ENCODE measurements around the gene AKR1B15. TPM values are rescaled to one million over a fixed set of nuclear protein-coding genes. Genes with fewer than 3 reads are reported as not detected.
"Not testable (repeated sequence)": the region's sequence is repeated elsewhere in the genome, so short reads cannot be mapped to it uniquely, and the experiment has no call there.

AKR1B15 gene
- total RNA-seq, 1 experiment from 2014 or later = not detected

DNA sequence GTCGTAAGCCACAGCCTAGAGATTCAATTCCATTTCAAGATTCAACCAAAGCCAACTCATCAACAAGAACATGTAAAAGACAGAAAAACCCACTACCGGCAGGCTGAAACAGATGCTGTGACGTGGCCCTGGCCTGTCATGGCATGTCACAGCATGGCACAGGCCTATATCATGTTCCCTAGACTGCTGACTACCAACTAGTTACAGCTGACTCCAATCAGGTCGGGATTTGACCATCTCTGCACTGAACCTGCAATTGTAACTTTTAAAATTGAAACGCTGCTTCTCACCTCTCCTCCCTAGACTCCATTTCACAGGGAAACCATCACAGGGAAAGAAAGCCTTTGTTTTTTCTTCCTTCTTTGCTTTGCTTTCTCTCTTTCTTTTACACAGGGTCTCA lies 12.7 kb downstream of the AKR1B15 start:
- DNase-seq (ENCODE audit: low read depth) = not testable (repeated sequence)

DNA sequence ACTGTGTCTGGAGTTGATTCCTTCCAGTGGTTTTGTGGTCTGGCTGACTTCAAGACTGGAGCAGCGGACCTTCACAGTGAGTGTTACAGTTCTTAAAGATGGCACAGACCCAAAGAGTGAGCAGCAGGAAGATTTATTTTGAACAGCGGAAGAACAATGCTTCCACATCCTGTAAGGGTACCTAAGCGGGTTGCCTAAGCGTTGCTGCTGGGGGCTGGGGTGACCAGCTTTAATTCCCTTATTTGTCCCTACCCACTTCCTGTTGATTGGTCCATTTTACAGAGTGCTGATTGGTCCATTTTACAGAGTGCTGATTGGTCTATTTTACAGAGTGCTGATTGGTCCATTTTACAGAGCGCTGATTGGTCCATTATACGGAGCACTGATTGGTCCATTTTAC lies 13.2 kb downstream of the AKR1B15 start:
- DNase-seq (ENCODE audit: low read depth) = peak; percentile 71

DNA sequence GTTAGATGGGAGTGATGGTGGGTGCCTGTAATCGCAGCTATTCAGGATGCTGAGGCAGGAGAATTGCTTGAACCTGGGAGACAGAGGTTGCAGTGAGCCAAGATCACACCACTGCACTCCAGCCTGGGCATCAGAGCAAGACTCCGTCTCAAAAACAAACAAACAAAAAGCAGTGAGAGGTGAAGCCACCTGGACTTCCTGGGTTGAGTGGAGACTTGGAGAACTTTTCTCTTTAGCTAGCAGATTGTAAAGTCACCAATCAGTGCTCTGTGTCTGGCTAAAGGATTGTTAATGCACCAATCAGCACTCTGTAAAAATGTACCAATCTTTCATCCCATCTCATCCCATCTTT lies 14.5 kb downstream of the AKR1B15 start:
- not testable (repeated sequence) for DNase-seq (ENCODE audit: low read depth)

DNA sequence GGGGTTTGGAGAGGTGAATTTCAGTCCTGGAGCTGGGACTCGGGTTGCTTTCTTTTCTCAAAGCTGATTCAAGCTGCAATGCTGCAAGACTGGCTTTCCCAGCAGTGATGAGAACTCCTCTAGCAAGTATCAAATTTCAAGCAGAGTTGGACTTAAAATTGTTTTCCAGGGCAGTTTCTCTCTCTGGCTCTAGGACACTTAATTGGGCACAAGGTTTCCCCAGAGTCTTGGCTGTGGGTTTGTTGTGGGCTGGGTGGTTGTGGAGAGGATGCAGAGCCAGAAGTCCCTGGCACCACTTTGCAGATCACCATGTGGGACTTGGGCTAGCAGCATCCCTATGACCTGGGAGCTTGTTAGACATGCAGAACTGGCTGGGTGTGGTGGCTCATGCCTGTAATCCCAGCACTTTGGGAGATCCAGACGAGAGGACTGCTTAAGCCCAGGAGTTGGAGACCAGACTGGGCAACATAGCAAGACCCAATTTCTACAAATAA lies 16.8 kb downstream of the AKR1B15 start:
- no peak for DNase-seq (ENCODE audit: low read depth)

DNA sequence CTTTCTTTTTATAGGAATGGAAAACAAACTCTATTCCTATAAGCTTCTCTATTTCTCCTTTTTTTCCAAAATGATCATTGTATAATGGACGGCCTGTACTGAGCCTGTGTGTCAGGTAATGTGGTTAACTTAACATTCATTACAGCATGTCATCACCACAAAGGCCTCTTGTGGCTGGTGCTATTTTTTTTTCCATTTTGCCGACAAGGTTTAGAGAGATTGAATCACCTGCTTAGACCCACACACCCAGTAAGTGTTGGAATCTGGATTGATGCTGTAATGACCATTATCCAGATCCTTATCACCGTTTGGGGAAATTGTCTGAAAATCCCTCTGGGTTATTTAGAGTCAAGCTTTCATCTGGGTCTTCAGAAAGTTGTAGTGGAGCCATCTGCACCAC lies 18.5 kb downstream of the AKR1B15 start:
- no peak for DNase-seq (ENCODE audit: low read depth)

DNA sequence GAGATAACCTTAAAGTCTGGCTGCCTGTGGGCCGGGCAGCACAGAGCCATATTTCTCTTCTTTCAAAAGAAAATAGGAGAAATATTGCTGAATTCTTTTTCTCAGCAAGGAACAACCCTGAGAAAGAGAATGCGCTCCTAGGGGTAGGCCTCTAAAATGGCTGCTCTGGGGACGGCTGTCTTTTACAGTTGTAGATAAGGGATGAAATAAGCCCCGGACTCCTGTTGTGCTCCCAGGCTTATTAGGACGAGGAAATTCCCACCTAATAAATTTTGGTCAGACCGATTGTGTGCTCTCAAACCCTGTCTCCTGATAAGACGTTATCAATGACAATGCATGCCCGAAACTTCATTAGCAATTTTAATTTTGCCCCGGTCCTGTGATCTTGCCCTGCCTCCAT lies 21.1 kb downstream of the AKR1B15 start:
- DNase-seq (ENCODE audit: low read depth) = not testable (repeated sequence)

DNA sequence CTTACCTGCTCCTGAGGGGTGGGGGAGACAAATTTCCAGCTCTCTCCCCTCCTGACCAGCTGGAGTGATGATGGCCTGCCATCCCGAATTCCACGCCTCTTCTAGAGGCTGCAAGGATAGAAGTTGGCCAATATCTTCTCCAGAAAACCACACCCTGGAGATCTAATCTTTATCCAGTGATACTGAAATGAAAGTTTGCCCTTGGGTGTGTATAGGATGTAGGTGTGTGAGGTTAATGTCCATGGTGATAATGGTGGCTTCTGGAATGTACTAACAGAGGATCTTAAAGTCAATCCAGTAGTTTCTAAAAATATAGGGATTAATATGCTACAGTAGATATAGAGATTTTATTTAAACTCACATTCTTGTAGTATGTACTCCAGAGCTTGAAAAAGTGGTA lies 22.2 kb downstream of the AKR1B15 start:
- no peak for DNase-seq (ENCODE audit: low read depth)

DNA sequence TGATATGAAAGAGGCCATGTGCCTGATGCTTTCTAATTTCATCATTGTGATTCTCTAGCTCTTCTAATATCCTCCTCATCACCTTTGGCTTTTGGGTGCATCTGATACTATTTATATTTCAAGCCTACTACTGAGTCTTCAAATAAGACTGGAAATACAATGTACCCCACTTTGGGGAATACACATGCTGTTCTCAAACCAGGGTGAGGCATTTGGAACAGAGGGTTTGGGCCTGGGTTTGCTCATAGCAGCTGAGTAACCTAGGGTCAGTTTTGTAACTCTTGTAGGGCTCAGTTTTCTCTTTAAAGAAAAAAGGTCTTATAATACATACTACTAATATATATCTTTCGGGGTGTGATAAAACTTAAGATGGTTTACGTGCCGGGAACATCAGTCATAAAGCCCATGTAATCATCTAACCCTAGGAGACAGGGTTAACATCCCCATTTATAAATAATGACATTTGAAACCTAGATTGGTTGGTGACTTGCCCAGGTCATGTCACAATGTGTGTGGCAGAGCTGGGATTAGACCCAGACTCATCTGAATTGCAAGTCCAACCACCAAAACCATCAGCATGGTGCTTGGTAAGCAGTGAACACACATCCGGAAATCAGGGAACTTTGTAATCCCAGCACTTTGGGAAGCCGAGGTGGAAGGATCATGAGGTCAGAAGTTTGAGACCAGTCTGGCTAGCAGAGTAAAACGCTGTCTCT lies 23.0 kb downstream of the AKR1B15 start:
- DNase-seq (ENCODE audit: low read depth) = no peak

DNA sequence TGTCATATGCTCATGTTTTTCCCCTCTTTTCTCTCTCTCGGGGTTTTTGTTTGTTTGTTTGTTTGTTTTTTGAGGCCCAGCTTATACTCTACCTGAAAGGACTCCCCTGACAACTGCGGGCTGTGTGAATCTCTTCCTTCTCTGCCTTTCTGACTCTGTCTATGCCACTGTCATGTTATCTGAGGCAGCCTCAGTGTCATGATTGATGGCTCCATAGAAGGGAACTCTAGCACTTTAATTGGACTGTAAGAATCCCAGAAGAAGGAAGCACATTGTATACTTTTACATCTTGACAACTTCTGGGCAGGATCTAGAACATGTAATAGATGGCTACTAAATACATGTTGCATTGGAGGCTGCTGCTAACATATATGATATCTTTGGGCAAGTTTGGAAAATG lies 25.4 kb downstream of the AKR1B15 start:
- no peak for DNase-seq (ENCODE audit: low read depth)

DNA sequence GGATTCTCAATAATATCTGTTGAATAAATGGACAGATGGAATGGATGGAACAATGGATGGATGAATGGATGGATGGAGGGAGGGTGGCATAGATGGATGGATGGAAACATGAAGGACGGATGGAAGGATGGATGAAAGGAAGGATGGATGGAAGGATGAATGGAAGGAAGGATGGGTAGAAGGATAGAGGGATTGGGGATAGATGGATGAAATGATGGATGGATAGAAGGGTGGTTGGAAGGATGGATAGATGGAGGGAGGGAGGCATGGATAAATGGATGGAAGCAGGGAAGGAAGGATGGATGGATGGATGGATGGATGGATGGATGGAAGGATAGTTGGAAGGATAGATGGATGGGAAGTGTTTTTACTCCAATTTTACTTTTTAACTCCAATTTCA lies 35.4 kb downstream of the AKR1B15 start:
- DNase-seq (ENCODE audit: low read depth) = no peak

DNA sequence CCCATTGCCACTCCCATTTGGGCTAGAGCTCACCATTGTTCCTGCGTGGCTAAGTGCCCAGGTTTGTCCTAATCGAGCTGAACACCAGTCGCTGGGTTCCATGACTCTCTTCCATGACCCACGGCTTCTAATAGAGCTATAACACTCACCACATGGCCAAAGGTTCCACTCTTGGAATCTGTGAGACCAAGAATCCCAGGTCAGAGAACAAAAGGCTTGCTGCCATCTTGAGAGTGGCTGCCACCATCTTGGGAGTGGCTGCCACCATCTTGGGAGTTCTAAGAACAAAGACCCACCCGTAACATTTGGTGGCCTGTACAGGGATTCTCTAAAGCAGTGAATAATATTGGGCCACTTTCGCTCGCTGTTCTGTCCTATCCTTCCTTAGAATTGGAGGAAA lies 37.0 kb downstream of the AKR1B15 start:
- DNase-seq (ENCODE audit: low read depth) = no peak

DNA sequence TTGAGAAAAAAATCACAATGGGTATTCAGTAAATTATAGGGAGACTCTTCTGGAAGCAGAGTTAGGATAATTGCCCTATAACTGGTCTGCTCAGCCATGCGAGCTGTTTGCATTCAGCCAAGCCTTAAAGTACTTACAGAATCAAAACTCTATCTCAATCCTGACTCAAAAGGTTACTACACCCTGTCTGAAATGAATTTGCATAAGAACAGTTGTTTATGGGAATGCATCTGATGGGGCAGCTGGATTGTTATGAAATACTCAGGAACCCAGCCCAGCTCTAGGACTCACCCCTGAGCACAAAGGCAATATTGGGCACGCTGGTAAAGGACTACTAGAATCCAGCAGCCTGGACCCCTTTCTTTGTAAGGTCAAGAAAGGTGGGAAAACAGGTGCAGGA lies 38.8 kb downstream of the AKR1B15 start:
- no peak for DNase-seq (ENCODE audit: low read depth)

DNA sequence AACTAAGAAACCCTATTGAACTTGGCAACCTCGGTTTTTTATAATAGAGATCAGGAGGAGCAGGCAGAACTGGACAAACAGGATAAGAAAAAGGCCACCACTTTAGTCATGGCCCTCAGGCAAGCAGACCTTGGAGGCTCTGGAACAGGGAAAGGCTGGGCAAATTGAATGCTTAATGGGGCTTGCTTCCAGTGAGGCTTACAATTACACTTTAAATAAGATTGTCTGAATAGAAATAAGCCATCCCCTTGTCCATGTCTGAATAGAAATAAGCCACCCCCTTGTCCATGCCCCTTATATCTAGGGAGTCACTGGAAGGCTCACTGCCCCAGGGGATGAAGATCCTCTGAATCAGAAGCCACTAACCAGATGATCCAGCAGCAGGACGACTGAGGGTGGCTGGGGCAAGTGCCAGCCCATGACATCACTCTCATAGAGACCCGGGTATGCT lies 40.6 kb downstream of the AKR1B15 start:
- DNase-seq (ENCODE audit: low read depth) = peak; percentile 37

DNA sequence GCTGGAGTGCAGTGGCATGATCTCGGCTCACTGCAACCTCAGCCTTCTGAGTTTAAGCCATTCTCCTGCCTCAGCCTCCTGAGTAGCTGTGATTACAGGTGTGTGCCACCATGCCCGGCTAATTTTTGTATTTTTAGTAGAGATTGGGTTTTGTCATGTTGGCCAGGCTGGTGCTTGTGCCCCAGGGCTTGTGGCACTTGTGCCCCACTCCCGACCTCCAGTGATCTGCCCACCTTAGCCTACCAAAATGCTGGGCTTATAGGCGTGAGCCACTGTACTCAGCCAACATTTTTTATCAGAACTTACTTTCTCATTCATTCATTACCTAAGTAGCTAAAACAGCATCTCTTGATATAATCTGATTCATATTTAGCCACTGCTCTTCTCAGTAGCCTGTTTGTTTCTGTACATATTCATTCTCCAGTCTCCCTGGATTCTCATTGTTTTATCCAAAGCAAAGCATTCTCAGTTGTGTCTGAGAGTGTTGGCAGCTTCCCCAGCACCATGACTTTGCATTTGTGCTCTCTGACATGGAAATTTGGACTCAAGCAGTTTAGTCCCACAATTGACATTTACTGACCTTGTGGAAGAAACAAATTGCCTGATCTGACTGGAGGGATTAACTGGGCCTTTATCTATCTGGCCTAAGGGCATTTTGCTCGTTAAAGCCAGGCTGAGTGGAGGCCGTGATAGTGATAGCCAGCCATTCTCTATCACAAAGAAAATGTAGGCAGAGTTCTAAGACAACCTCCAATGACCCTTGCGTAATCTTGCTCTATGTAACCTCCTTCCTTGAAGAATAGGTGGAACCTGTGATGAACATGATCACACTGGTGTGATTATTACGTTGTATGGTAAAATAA lies 44.9 kb downstream of the AKR1B15 start:
- DNase-seq (ENCODE audit: low read depth) = peak; percentile 66

DNA sequence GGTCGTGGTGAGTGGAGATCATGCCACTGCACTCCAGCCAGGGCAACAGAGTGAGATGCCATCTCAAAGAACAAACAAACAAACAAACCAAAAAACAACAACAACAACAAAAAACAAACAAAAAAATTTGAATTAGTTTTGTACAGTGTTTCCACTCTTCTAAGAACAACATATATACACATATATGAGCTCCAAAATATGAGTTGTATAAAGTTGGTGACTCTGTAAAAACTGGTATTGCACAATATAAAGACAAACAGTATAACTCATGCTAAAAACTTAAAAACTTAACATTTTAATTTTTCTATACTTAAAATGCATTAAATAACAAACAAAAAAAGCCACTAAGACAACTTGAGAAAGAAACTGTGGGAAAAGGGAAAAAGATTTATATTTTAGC lies 46.0 kb downstream of the AKR1B15 start:
- DNase-seq (ENCODE audit: low read depth) = no peak

DNA sequence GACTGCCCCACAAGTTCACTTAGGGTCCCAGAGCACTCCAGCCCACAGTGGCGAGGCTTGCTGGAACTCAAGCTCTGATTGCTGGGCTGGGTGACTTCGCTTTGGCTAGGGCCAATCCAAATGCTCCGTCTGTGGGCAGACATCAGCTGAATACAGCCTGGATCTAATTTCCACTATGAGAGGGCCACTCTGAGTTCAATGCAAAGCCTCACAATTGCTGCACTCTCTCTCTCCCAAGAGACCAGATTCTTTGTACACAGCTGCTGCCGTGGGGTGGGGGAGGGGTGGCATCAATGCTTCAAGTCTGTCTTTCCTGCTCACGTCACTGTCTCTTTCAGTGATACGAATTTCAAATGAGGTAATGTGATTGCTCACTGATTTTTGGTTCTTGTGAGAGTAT lies 50.5 kb downstream of the AKR1B15 start:
- no peak for DNase-seq (ENCODE audit: low read depth)

DNA sequence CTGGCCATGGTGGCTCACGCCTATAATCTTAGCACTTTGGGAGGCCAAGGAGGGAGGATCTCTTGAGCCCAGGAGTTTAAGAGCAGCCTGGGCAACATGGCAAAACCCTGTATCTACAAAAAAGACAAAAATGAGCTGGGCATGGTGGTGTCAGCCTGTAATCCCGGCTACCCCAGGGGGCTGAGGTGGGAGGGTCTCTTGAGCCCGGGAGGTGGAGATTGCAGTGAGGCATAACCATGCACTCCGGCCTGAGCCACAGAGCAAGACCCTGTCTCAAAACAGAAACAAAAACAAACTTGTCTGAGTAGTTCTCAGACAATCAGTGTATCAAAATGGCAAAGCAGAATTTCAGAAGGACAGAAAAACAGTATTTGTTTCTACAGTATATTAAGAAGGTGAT lies 52.5 kb downstream of the AKR1B15 start:
- no peak for DNase-seq (ENCODE audit: low read depth)

DNA sequence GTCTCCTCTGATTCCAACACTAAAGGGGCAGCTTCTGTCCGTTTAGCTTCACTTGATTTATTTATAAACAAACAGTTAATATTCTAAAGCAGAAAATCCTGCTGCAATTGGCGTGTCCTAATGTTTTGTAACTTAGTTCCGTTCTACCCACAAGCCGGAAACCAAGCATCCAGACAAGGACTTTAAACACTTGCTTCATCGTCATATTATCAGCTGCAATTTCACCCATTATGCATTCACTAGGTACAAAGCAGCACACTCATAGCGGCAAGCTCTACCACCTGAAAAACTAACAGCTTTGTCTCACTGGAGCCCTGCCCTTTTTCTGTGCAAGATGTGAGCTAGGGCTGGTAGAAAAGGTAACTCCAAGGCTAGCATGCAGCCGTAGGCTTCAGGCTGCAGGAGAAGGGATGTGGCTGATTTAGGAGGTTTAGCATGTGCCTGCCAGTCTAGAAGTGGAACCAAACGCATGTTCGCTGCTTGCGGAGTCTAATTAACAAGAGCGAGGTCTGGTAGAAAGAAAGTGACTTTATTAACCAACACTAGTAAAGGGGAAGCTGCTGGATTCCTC lies 54.1 kb downstream of the AKR1B15 start:
- no peak for DNase-seq (ENCODE audit: low read depth)

DNA sequence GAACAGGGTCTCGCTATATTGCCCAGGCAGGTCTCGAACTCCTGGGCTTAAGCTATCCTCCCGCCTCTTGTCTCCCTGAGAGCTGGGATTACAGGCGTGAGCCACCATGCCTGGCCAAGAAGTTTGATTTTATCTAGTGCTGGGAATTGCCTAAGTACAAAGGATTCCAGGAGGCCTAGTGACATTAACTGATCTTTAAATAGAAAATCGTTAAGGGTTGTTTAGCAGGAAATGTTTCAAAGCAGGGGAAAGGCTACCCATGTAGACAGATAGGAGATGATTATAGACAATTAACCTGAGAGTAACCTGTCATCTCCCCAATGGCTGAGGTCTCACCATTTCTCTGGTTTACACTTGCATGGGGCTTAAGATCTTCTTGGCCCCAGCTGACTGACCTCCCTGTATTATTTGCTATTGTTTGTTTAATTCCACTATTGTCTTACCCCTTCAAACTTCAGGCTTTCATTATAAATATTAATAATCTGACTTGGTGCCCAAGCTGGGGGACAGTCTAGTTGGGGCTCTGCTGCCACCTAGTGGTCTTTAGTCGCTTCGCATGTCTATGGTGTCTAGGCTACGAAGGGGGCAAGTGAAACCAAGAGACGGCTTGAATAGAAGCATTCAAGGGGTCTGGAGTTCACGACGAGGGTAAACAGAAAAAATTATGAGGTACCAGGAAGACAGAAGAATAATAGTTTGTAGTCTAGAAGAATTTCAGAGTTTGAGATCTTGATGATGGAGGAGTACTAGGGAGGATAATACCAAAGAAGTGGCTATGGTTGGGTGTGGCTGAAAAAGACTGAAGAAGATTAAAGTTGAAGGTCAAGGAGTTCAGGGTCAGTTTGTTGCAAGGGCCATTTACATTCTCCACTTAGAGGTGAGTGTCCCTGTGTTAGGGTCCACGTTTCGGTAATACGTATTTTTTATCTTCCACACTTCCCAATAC lies 57.3 kb downstream of the AKR1B15 start:
- DNase-seq (ENCODE audit: low read depth) = peak; percentile 81

DNA sequence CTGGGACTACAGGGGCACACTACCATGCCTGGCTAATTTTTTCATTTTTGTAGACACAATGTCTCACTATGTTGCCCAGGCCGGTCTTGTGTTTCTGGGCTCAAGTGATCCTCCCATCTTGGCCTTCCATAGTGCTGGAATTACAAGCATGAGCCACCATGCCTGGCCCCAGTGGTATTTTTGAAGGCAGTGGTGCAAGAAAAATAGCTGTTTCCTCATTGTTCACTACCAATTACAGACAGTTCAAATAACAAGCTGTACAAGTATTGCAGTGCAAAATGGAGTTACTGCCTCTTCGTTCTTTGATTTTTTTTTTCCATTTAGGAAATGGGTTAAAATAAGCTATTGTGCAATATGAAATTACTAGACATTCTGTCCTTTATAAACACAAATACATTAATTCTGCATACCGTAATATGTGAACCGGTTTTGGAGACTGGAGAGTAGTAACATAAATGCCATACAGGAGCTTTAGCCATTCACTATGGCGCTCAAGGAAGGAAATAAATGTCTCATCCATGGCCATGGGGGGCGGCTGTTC lies 62.8 kb downstream of the AKR1B15 start:
- no peak for DNase-seq (ENCODE audit: low read depth)

DNA sequence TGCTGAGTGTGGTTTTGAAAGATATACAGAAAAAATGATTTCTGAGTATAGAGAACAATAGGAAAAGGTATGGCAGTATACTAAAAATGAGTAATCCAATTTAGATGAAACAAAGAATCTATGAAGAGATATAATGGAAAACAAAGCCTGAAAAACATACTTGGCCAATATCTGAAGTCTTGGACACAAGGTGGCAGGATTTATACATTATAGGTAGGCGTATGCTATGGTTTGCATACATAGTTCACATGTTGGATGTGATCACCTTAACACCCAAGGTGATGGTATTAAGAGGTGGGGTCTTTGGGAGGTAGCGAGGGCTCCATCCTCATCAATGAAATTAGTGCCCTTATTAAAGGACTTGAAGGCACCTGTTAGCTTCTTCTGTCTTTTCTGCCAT lies 63.3 kb downstream of the AKR1B15 start:
- DNase-seq (ENCODE audit: low read depth) = no peak

Measured in Daoy (cell line).